Retina (tissue), 1 donor: ENCODE data around the gene PPP2R5B.
"Not testable (repeated sequence)": the region's sequence is repeated elsewhere in the genome, so short reads cannot be mapped to it uniquely, and the experiment has no call there.

Experiments used
- DNase-seq: peaks from one replicate; pipeline ENCODE4 v3.0.0-alpha.2; 2016

The PPP2R5B gene

DNA sequence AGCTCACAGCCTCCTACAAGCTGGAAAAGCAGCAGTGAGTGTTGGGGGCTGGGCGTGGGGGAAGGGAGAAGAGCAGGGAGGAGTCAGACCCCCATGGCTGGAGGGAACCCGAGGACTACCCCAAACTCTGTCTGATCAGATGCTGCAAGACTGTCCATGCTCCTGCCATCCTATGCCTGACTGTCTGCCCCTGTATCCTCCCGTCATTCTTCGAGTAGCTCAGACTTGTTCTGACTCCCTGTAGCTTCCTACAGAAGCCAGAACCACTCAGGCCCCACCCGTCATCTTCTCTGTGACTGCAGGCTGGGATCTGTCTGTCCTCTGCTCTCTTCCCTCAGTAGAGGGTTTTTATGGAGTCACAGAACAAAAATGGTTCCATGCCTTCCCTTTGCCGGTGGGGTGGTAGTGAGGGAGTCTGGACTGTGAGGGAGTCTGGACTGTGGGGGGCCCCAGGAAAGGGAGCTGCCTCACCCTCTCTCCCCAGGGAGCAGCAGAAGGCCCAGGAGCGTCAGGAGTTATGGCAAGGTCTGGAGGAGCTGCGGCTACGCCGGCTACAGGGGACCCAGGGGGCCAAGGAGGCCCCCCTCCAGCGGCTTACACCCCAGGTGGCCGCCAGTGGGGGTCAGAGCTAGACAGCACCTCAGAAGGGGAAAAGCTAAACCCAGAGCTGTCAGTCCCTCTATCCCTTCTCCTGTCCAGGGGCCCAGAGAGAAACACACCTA, 8.9 kb downstream of the PPP2R5B start:
- DNase-seq: no peak

DNA sequence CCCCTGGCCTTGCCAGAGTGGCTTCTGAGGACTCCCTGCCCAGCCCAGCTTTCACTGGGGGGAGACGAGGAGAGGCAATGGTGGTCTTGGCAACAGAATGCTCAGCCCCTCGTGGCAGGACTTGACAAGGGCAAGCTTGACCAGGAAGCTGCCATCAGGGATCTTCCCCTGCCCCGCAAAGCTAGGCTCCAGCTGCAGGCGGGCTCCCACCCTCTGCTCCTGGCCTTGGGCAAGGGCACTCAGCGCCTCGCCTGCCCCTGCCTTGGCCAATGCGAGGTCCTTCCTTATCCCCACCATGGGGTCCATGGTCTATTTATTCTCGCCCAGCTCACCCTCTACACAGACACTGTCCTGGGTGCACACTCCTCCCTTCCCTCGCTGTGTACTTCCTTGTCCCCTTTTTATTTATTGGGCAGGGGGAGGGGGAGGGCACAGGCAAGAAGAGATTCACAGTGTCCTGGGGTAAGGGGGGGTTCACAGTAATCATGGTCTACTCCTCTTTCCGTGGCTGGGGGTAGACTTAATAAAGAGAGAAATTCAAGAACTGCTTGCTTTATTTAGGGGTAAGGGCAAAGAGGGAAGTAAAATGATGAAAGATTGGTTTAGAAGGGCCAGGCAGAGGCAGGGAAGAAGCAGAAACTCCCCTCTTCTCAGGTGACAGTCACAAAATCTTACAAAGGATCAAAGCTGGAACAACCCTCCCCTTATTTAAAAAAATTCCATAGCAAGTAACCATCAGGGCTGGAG, 9.6 kb downstream of the PPP2R5B start:
- no peak for DNase-seq

DNA sequence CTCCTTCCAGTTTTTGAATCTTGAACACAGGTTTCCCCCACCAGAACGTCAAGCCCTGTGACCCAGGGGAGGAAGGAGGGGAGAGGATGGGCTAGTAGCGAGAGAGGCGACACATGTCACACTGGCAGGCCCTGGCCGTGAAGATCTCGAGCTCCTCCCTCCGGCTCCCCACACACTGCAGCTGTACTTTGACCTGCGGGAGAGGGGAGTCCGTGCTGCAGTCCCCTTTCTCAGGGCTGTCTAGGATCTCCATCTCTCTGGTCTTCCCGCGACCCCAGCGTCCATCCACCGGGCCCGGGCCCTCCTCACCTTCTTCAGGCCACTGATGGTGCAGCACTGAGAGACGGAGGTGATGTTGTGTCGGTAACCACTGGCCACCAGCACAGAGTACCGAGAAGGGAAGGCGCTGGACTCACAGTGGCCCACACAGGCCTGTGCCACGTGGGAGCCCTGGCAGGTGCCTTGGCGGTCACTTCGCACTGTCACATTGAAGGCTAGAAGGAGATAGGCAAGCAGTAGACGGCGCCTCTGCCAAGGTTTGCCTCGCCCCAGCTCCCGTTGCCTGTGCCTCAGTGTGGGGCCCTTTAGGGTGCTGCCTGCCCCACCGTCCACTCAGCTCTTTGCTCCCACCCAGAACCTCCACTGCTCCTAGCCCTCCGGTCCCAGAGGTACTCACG, 10.3 kb downstream of the PPP2R5B start:
- no peak for DNase-seq

DNA sequence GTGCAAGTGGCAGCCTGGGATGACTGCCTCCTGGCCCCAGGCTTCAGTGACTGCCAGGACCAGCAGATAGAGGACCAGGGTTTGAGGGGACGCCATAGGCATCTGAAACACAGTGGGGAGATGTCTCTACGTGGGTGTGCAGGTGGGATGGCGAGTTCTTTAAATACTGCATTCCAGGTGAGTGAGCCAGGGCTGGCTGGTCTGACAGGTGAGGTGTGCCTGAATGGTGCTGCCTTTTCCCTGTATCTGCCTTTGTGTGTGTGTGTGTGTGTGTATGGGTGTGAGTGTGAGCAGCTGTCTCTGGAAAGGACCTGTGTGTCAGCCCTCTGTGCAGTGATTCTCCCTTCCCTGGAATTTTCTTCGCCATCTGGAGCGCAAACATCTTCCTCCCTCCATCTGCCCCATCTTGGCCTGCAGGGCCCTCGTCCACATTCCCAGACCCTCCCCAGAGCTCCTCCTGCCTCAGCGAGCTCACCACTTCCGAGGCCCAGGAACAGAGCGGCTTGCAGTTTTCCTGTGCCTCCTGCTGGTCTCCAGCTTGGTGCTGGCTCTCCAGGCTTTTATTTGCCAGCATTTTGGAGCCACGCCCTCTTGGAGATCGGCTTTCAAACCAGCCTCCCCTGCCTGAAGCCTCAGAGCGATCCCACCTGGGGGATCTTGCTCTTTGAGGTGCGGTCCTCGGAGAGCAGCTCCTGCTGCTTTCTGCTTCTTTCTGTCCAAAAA, 11.0 kb downstream of the PPP2R5B start, which contains the start of gene GPHA2:
TSS of gene GPHA2 (minus strand) at position 535 of the 723 bp plus-strand sequence. CDS start at position 102, 433 bp downstream.
- no peak for DNase-seq

DNA sequence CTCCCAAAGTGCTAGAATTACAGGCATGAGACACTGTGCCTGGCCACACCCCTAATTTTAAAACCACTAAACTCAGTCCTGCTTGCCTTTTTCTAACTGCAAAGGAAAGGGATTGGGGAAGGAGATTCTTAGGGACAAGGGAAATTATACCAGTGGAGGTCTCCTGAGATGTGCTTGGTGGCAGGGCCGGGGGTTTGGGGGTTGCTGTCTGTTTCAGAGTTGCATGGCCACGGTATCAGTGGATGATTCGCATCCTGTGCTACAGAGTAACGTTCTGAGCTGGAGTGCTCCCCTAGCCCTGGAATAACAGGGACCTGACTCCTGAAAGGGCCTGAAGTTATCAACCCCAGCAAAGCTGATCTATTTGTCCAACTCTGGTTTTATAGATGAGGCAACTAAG, 12.1 kb downstream of the PPP2R5B start:
- DNase-seq: no peak

DNA sequence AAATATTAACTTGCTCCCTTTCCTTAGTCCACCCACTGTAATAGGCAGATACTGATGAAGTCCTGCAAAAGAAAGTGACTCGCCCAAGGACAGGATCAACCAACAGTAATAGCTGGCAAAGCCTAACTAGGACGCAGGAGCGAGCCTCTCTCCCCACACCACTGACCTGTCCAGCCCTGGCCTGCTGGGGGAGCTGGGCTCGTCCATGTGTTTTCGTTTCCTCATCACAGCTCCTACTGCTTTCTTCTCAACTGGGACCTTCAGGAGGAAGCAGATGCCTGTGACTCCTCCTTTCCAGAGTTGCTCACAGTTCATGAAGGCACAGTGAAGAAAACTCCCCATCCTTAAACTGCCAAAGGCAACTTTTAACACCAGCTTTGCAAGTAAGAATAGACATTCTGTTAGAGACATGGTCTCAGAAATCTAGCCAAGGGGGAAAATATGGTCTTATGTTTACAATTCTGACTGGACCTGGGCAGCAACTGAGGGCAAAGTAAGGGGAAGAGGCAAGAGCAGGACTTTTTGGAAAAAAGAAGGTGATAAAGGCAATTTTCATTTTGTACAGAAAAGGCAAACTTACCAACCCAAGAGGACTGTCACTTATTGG, 22.8 kb downstream of the PPP2R5B start:
- no peak for DNase-seq

DNA sequence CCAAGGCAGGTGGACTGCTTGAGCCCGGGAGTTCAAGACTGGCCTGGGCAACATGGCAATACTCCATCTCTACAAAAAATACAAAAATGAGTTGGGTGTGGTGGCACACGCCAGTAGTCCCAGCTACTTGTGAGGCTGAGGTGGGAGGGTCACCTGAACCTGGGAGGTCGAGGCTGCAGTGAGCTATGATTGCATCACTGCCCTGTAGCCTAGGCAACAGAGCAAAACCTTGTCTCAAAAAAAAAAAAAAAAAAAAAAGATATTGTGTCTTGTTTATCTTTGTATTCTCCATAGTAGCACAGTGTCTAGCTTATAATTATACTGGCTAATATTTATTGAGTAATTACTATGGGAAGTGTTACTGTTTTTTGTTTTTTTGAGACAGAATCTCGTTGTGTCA, 27.0 kb downstream of the PPP2R5B start:
- DNase-seq: no peak

DNA sequence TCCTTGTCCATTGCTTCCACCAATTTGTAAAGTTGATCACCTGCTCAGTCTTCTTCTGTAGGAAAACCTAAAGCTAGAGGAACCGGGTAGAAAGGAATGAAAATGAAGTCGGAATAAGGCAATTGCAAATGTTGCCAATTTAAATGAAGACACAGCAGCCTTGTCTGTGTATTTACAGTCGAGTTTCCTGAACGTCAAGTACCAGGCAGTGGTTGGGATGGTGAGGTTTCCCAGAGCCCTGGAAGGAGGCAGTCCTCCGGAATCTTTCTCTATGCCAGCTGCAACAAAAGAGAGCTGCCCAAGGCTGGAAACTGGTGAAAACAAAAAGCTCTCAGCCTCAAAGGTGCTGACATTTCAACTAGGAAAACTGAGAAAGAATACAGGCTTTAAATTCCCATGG, 29.7 kb downstream of the PPP2R5B start:
- DNase-seq: no peak

- no peak for DNase-seq
These were observed 35.0 kb downstream of the PPP2R5B start for GRCh38 chr11:64959498-64959897.

DNA sequence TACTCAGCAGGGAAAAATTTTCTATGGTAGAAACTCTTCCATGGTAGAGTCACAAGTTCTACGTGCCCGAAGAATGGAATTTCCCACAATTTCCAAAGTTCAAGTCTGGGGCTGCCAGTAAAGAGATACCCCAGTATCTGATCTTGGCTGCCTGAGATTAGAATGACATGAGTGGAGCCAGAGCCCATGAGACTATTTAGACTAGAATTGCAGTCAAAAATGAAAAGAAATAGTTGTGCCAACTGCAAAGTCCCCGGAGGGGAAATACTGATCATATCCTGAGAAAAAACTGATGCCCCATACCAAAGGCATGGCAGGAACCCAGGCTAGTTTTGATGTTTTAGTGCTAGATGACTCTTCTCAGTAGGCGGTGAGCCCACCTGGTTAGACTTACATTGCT, 36.2 kb downstream of the PPP2R5B start:
- no peak for DNase-seq

DNA sequence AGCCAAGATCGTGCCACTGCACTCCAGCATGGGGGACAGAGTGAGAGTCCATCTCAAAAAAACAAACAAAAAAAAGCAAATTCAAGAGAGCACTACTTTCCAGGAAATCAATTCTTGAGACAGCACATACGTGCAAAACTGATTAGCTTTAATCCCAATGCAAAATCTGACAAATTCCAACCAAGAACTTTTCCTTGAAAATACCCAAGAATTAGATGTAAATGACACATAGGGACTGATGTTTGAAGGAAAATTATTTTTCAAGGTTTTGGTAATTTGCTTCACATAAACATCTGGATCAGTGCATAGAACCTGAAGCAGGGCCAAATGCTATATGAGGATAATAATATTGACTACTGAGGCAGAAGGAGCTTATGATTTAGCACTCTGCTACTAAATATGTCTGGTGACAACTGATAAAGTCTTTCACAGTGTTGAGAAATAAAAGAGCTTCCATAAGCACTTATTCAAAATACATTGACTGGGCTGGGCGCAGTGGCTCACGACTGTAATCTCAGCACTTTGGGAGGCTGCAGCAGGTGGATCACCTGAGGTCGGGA, 38.7 kb downstream of the PPP2R5B start:
- no peak for DNase-seq

DNA sequence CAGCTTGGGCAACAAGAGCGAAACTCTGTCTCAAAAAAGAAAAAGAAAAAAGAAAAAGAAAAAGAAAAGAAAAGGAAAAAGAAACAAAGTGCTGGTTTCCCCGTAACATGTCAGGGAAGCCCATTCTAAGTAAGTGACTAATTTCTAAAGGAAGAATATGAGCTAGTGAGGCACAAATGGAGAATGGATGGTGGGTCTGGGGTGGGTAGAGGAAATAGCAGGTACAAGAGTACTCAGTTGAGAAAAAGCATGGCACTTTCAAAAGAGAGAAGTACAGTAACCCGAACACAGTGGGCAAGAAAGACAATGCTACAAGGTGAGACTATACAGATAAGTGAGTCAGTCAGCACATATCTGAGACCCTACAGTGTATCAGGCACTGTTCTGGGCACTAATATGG, 42.9 kb downstream of the PPP2R5B start:
- DNase-seq: no peak

GRCh38 chr11:64969209-64969608, 44.7 kb downstream of the PPP2R5B start:
- no peak for DNase-seq

- no peak for DNase-seq
These were observed 46.3 kb downstream of the PPP2R5B start for GRCh38 chr11:64970731-64971151.

GRCh38 chr11:64971421-64972233, 47.1 kb downstream of the PPP2R5B start, which contains the start of gene MAJIN:
MAJIN (minus strand) TSS chr11:64972108; CDS start chr11:64959405, 12,703 bp downstream.
- DNase-seq: peak; percentile 90

GRCh38 chr11:64974124-64974523, 49.6 kb downstream of the PPP2R5B start:
- DNase-seq: no peak

GRCh38 chr11:64976651-64977050, 52.2 kb downstream of the PPP2R5B start:
- DNase-seq: no peak

DNA sequence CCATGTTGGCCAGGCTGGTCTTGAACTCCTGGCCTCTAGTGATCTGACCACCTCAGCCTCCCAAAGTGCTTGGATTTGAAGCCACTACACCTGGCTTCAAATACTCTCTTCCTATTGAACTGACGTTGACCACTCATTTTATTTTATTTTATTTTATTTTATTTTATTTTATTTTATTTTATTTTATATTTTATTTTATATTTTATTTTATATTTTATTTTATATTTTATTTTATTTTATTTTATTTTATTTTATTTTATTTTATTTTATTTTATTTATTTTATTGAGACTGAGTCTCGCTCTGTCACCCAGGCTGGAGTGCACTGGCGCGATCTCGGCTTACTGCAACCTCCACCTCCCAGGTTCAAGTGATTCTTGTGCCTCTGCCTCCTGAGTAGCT, 58.9 kb downstream of the PPP2R5B start:
- not testable (repeated sequence) for DNase-seq
